Tibial nerve (tissue), 4 donors: ENCODE results near the gene MRPL54. TPM values are rescaled to one million over a fixed set of nuclear protein-coding genes. Genes with fewer than 3 reads are reported as not detected.

ENCODE experiments used
- DNase-seq, 2 donors: peaks; one replicate each; pipeline ENCODE4 v3.0.0-alpha.2; 2019; ENCODE audit warnings: low spot score in 2 of 2
- H3K27ac ChIP-seq, 4 donors: fragments of 200-600 bp; sonication (generic) in 3 of 4; one replicate each; pipeline ENCODE4 v1.5.1; 2017 to 2019; ENCODE audit warnings: mild to moderate bottlenecking in 1 of 4
- H3K27me3 ChIP-seq, 2 donors: fragments of 200-600 bp; sonication (generic) in 1 of 2; one replicate each; pipeline versions ENCODE4 v1.5.1 to v1.6.0; 2017 to 2019
- H3K36me3 ChIP-seq, 3 donors: fragments of 200-600 bp; sonication (generic); one replicate each; pipeline ENCODE4 v1.5.1; 2018 to 2019
- H3K4me1 ChIP-seq, 4 donors: fragments of 200-600 bp; sonication (generic) in 3 of 4; one replicate each; pipeline ENCODE4 v1.5.1; 2017 to 2019
- H3K4me3 ChIP-seq, 4 donors: fragments of 200-600 bp; sonication (generic) in 3 of 4; one replicate each; pipeline ENCODE4 v1.5.1; 2017 to 2019; ENCODE audit warnings: mild to moderate bottlenecking in 1 of 4, moderate library complexity in 1 of 4
- H3K9me3 ChIP-seq, 4 donors: fragments of 200-600 bp; sonication (generic) in 3 of 4; one replicate each; pipeline ENCODE4 v1.5.1; 2017 to 2019
- CTCF ChIP-seq, 5 experiments: fragments of 200-600 bp in 3 of 5; fragments of 450-650 bp in 2 of 5; sonication (generic) in 3 of 5; IDR thresholded peaks; one replicate each; pipeline ENCODE4 v1.5.1; 2016 to 2019; ENCODE audit warnings: antibody characterized with exemption in 5 of 5, mild to moderate bottlenecking in 3 of 5, moderate library complexity in 2 of 5
- EP300 ChIP-seq, 2 donors: sonication (generic); formaldehyde crosslinking; IDR thresholded peaks; one replicate each; pipeline ENCODE4 v1.6.1; 2017; ENCODE audit warnings: antibody characterized with exemption in 2 of 2, mild to moderate bottlenecking in 1 of 2
- POLR2A ChIP-seq, 2 donors: fragments of 450-650 bp; IDR thresholded peaks; one replicate each; pipeline ENCODE4 v1.6.1; 2017; ENCODE audit warnings: antibody characterized with exemption in 2 of 2, mild to moderate bottlenecking in 2 of 2, moderate library complexity in 2 of 2
- WGBS, 2 donors: methylation state at CpG; one replicate each; pipeline ENCODE4 v1.1.5; 2018; 5-methylcytosine and 5-hydroxymethylcytosine counted together
- total RNA-seq, 4 donors: library from RNA; depleted of rRNA; stranded (reverse); fragments of >200 nt; gene quantifications; one replicate each; pipeline ENCODE4 v1.1.0, GENCODE V29; 2016

MRPL54 gene
- total RNA-seq = 100 to 1,000 TPM in 1 of 4 donors, 10 to 100 TPM in 3; 44.1 to 111 (median 59.2) TPM

GRCh38 chr19:3762501-3763459 lies at the start of gene MRPL54:
MRPL54 (plus strand) TSS chr19:3762682; CDS start chr19:3762701, 19 bp downstream.
- peak in 2 of 5 experiments; percentile 16 to 57 for TF ChIP-seq CTCF (IDR thresholded peaks at IDR 0.05)
- peak; percentile 78 to 97 for TF ChIP-seq EP300 (IDR thresholded peaks at IDR 0.05)
- TF ChIP-seq POLR2A (IDR thresholded peaks at IDR 0.05) = peak; percentile 8 to 84
- no peaks in the 10 kb centered on the region for H3K9me3 ChIP-seq
- WGBS, 2 donors = 3% methylated on average over 46 to 47 of the region's 47 CpGs
- peak within 1 kb of the TSS; percentile 75 to 98 (median 90) for H3K4me3 ChIP-seq
- peaks cover 0 to 43% (median 15%) of the 10 kb centered on the region in 4 donors for H3K4me1 ChIP-seq
- H3K27me3 ChIP-seq = no peaks in the 10 kb centered on the region
- peak within 1 kb of the TSS; percentile 96 to 99 (median 96) for H3K27ac ChIP-seq
- peaks cover 0 to 53% (median 14%) of the 10 kb centered on the region in 3 donors for H3K36me3 ChIP-seq
- peak; percentile 96 to 97 for DNase-seq

GRCh38 chr19:3716147-3716668 lies 46.3 kb upstream of the MRPL54 start:
- Histone ChIP-seq H3K4me1 (peaks cover 0 to 24% (median 0%) of the 10 kb centered on the region in 4 donors), H3K9me3 (no peaks in the 10 kb centered on the region), H3K4me3 (no peak overlapping the region), H3K27me3 (peaks cover 0 to 34% of the 10 kb centered on the region in 2 donors), H3K27ac (no peak overlapping the region), H3K36me3 (no peaks in the 10 kb centered on the region)
- no peak for DNase-seq
- WGBS, 2 donors = 68 to 84% methylated on average over 9 to 16 of the region's 16 CpGs
- TF ChIP-seq CTCF (IDR thresholded peaks at IDR 0.05) (no peak), EP300 (IDR thresholded peaks at IDR 0.05) (no peak), POLR2A (IDR thresholded peaks at IDR 0.05) (no peak)

- WGBS, 2 donors = 83 to 91% methylated on average over 4 of the region's 4 CpGs
- no peaks in the 10 kb centered on the region for H3K9me3 ChIP-seq
- peaks cover 3 to 67% of the 10 kb centered on the region in 2 donors for H3K27me3 ChIP-seq
- H3K4me3 ChIP-seq = no peak overlapping the region
- peaks cover 0 to 29% (median 2%) of the 10 kb centered on the region in 4 donors for H3K4me1 ChIP-seq
- TF ChIP-seq EP300 (IDR thresholded peaks at IDR 0.05) (no peak), POLR2A (IDR thresholded peaks at IDR 0.05) (no peak), CTCF (IDR thresholded peaks at IDR 0.05) (no peak)
- DNase-seq = no peak
- H3K36me3 ChIP-seq = no peaks in the 10 kb centered on the region
- no peak overlapping the region for H3K27ac ChIP-seq
Measured at GRCh38 chr19:3719868-3720267, 42.6 kb upstream of the MRPL54 start.

- Histone ChIP-seq H3K4me1 (peaks cover 0 to 29% (median 2%) of the 10 kb centered on the region in 4 donors), H3K27me3 (peaks cover 3 to 72% of the 10 kb centered on the region in 2 donors), H3K27ac (no peak overlapping the region), H3K36me3 (no peaks in the 10 kb centered on the region), H3K9me3 (no peaks in the 10 kb centered on the region), H3K4me3 (no peak overlapping the region)
- no peak for DNase-seq
- 21 to 26% methylated on average over 9 of the region's 9 CpGs for WGBS, 2 donors
- TF ChIP-seq POLR2A (IDR thresholded peaks at IDR 0.05) (no peak), EP300 (IDR thresholded peaks at IDR 0.05) (no peak), CTCF (IDR thresholded peaks at IDR 0.05) (no peak)
Measured at GRCh38 chr19:3720349-3720917, 42.0 kb upstream of the MRPL54 start.
